Neural progenitor cell (in vitro differentiated cells): ENCODE data around the gene ABCD4. TPM values are rescaled to one million over a fixed set of nuclear protein-coding genes. Genes with fewer than 3 reads are reported as not detected.

Experiments used
- DNase-seq: peaks from one replicate; pipeline ENCODE4 v3.0.0-alpha.2; 2016; ENCODE audit warnings: low spot score
- H2AFZ ChIP-seq: fragments of 200-600 bp; sonication (generic); replicated peaks from 2 replicates; pipeline ENCODE4 v1.6.1; 2016; ENCODE audit warnings: antibody characterized with exemption
- H3F3A ChIP-seq: fragments of 200-600 bp; sonication (generic); 2 replicates; pipeline ENCODE4 v1.6.1; 2016; ENCODE audit warnings: antibody characterized with exemption, low read depth
- H3K27ac ChIP-seq: fragments of 200-600 bp; sonication (generic); 2 replicates; pipeline ENCODE4 v1.5.1; 2016; ENCODE audit warnings: mild to moderate bottlenecking
- H3K27me3 ChIP-seq: fragments of 200-600 bp; sonication (generic); 2 replicates; pipeline ENCODE4 v1.6.1; 2016; ENCODE audit warnings: mild to moderate bottlenecking, moderate library complexity
- H3K36me3 ChIP-seq: fragments of 200-600 bp; sonication (generic); 2 replicates; pipeline ENCODE4 v1.5.1; 2016
- H3K4me1 ChIP-seq: fragments of 200-600 bp; sonication (generic); 2 replicates; pipeline ENCODE4 v1.6.1; 2016; ENCODE audit warnings: mixed run types
- H3K4me2 ChIP-seq: fragments of 200-600 bp; sonication (generic); 2 replicates; pipeline ENCODE4 v1.6.1; 2016
- H3K4me3 ChIP-seq: fragments of 200-600 bp; sonication (generic); 2 replicates; pipeline ENCODE4 v1.5.1; 2016
- H3K79me2 ChIP-seq: fragments of 200-600 bp; sonication (generic); 2 replicates; pipeline ENCODE4 v1.6.1; 2016; ENCODE audit warnings: low read depth
- H3K9ac ChIP-seq: fragments of 200-600 bp; sonication (generic); 2 replicates; pipeline ENCODE4 v1.6.1; 2016
- H3K9me3 ChIP-seq: fragments of 200-600 bp; sonication (generic); 2 replicates; pipeline ENCODE4 v1.5.1; 2016; ENCODE audit warnings: low read depth
- H4K20me1 ChIP-seq: fragments of 200-600 bp; sonication (generic); 2 replicates; pipeline ENCODE4 v1.6.1; 2016; ENCODE audit warnings: low read depth
- H3K27ac Mint-ChIP-seq: 3 replicates; pipeline ENCODE4 v1.8.0; 2021; ENCODE audit warnings: mixed read lengths
- H3K27me3 Mint-ChIP-seq: 2 replicates; pipeline ENCODE4 v1.8.0; 2022; ENCODE audit warnings: low read depth, mild to moderate bottlenecking, inconsistent platforms, moderate library complexity, mixed read lengths; ENCODE audit not compliant: insufficient read depth
- H3K36me3 Mint-ChIP-seq: 3 replicates; pipeline ENCODE4 v1.8.0; 2021; ENCODE audit warnings: mixed read lengths
- H3K4me1 Mint-ChIP-seq: 3 replicates; pipeline ENCODE4 v1.8.0; 2021; ENCODE audit warnings: mixed read lengths
- H3K4me3 Mint-ChIP-seq: 3 replicates; pipeline ENCODE4 v1.8.0; 2021; ENCODE audit warnings: mild to moderate bottlenecking, moderate library complexity, mixed read lengths
- H3K9me3 Mint-ChIP-seq: 3 replicates; pipeline ENCODE4 v1.8.0; 2020; ENCODE audit warnings: mixed read lengths
- EZH2 ChIP-seq: fragments of 200-600 bp; sonication (generic); IDR thresholded peaks from 2 replicates; pipeline ENCODE4 v1.6.1; 2017; ENCODE audit warnings: antibody characterized with exemption, mild to moderate bottlenecking, moderate library complexity
- EZH2phosphoT487 ChIP-seq: fragments of 200-600 bp; sonication (generic); IDR thresholded peaks from 2 replicates; pipeline ENCODE4 v1.6.1; 2017; ENCODE audit warnings: antibody characterized with exemption
- total RNA-seq: library from RNA; depleted of rRNA; stranded (reverse); fragments of >200 nt; gene quantifications from 2 replicates; pipeline ENCODE4 v1.2.3, GENCODE V29; 2015; ENCODE audit warnings: low replicate concordance
- TF ChIP-seq, protein P1 (sequence below): fragments of 200-600 bp; sonication (generic); IDR thresholded peaks from 2 replicates; pipeline ENCODE4 v1.5.1; 2017; ENCODE audit warnings: antibody characterized with exemption, mild to moderate bottlenecking

Gene ABCD4
- total RNA-seq, 1 donor from 2014 or later, result 66.6 TPM

DNA sequence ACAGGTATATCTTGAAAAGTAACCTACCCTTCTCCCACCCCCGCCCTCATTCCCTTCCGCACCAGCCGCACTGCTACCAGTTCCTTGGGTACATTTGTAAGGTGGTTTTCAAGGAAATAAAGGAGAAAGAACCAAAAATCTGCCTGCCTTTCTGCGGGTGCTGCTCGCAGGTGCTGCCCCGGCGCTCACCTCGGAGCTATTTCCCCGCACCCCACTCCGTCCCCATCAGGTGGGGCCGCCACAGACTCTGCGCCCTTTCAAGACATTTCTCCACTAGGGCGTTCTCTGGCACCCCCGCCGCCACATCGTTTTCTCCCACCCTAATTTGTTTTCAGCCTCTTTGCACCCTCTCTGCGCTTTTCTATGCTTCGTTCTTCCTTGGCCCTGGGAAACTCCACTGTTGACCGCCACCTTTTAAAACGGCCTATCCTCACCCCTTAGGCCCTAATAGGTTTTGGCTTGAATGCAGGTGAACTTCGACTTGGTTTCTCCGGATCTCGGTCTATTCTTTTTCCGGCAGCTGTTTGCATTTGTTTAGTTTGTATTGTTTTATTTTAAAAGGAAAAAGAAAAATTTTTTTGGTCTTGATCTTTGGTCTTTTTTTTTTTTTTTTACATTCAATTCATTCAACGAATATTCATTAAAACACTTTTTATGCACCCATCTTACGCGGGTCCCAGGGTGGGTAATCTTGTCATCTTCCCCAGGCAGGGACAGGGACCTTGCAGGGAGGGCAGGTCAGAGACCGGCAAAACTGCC lies 60.5 kb downstream of the ABCD4 start:
- H3K4me1 ChIP-seq, result peaks cover 51% of the 10 kb centered on the region

DNA sequence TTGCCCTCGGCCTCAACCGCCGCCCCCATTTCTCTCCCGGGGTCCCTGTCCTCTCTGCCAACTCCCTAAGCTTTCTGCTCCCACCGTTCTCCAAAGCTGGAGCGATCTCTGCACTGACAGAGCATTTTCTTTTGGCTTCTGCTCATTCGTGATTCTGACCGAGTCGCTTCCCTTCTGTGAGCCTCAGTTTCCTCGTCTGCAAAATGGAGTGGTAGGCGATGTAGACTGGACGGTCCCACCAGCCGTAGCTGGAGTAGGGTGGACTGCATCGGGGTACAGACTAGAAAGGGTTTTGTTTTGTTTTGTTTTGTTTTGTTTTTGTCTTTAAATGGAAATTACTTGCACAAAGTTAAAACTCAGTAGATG lies 61.1 kb downstream of the ABCD4 start:
- peaks cover 95% of the 10 kb centered on the region for H3K27me3 ChIP-seq
- TF ChIP-seq EZH2phosphoT487, result peak; percentile 77
- TF ChIP-seq, protein P1, sequence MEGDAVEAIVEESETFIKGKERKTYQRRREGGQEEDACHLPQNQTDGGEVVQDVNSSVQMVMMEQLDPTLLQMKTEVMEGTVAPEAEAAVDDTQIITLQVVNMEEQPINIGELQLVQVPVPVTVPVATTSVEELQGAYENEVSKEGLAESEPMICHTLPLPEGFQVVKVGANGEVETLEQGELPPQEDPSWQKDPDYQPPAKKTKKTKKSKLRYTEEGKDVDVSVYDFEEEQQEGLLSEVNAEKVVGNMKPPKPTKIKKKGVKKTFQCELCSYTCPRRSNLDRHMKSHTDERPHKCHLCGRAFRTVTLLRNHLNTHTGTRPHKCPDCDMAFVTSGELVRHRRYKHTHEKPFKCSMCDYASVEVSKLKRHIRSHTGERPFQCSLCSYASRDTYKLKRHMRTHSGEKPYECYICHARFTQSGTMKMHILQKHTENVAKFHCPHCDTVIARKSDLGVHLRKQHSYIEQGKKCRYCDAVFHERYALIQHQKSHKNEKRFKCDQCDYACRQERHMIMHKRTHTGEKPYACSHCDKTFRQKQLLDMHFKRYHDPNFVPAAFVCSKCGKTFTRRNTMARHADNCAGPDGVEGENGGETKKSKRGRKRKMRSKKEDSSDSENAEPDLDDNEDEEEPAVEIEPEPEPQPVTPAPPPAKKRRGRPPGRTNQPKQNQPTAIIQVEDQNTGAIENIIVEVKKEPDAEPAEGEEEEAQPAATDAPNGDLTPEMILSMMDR, result no peak
- TF ChIP-seq EZH2, result peak; percentile 30
- H3K36me3 Mint-ChIP-seq, result no peaks in the 10 kb centered on the region
- peaks cover 31% of the 10 kb centered on the region for H3F3A ChIP-seq
- H3K4me3 Mint-ChIP-seq, result peak overlapping the region; percentile 69
- no peaks in the 10 kb centered on the region for H3K79me2 ChIP-seq
- H3K27me3 Mint-ChIP-seq, result peaks cover 83% of the 10 kb centered on the region
- H3K4me3 ChIP-seq, result peak overlapping the region; percentile 45
- peak overlapping the region; percentile 64 for H2AFZ ChIP-seq
- no peaks in the 10 kb centered on the region for H3K36me3 ChIP-seq
- H3K9me3 ChIP-seq, result no peaks in the 10 kb centered on the region
- no peak overlapping the region for H3K27ac Mint-ChIP-seq
- peaks cover 20% of the 10 kb centered on the region for H3K4me1 Mint-ChIP-seq
- DNase-seq, result no peak
- H3K4me2 ChIP-seq, result peak overlapping the region; percentile 89
- no peak overlapping the region for H3K9ac ChIP-seq
- H3K27ac ChIP-seq, result no peak overlapping the region
- peaks cover 21% of the 10 kb centered on the region for H4K20me1 ChIP-seq
- peaks cover 47% of the 10 kb centered on the region for H3K4me1 ChIP-seq
- H3K9me3 Mint-ChIP-seq, result peaks cover 9% of the 10 kb centered on the region

More for the DNA sequence above, 60.5 kb downstream of the ABCD4 start:
- H3K4me2 ChIP-seq, result no peak overlapping the region
- DNase-seq, result no peak
- H3K27ac Mint-ChIP-seq, result no peak overlapping the region
- no peak overlapping the region for H2AFZ ChIP-seq
- H4K20me1 ChIP-seq, result peaks cover 21% of the 10 kb centered on the region
- peaks cover 31% of the 10 kb centered on the region for H3F3A ChIP-seq
- H3K27ac ChIP-seq, result no peak overlapping the region
- H3K27me3 Mint-ChIP-seq, result peaks cover 79% of the 10 kb centered on the region
- peaks cover 9% of the 10 kb centered on the region for H3K9me3 Mint-ChIP-seq
- H3K9me3 ChIP-seq, result no peaks in the 10 kb centered on the region
- peak overlapping the region; percentile 69 for H3K4me3 Mint-ChIP-seq
- H3K4me3 ChIP-seq, result no peak overlapping the region
- H3K27me3 ChIP-seq, result peaks cover 90% of the 10 kb centered on the region
- H3K9ac ChIP-seq, result no peak overlapping the region
- TF ChIP-seq EZH2phosphoT487 (no peak), EZH2 (no peak)
- TF ChIP-seq, protein P1, result no peak
- H3K36me3 Mint-ChIP-seq, result no peaks in the 10 kb centered on the region
- H3K79me2 ChIP-seq, result no peaks in the 10 kb centered on the region
- H3K36me3 ChIP-seq, result no peaks in the 10 kb centered on the region
- H3K4me1 Mint-ChIP-seq, result peaks cover 25% of the 10 kb centered on the region

DNA sequence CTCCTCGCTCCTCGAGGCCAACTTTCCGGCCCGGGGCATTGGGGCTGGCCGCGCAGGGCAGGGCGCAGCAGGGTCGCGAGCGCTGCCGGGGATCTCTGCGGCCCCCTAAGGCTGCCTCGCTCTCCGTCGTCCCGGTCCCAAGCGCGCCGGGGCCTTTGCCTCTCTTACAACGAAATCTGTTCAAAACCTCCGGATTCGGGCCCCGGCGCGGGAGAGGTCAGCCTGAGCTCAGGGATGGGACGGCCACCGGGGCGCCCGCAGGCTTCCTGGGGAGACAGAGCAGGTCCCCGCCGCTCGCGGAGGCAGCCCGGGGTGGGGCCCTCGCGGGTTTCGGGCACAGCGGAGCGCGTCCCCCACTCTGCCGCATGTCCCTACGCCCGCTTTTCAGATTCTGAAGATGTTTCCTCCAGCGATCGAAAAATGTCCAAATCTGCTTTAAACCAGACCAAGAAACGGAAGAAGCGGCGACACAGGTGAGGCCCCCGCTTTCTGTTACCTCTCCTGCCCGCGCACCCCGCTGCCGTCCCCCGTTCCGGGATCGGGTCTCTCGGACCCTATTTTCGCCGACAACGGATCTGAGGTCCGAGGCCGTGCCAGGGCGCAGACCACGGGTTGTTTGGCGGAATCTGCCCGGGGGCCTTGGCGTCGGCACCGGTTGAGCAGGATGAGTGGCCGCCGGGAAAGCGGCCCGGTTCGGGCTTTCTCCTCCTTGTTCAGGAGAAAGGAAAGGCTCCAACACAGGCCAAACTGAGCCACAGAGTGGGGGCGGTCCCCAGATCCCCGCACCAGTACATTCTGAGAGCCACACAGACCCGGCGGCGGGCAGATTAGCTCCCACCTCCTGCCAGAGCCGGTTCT lies 61.7 kb downstream of the ABCD4 start:
- TF ChIP-seq, protein P1, result no peak
- TF ChIP-seq EZH2phosphoT487 (peak; percentile 90), EZH2 (peak; percentile 95)
- peak overlapping the region; percentile 69 for H3K4me3 Mint-ChIP-seq

More for the DNA sequence above, 61.7 kb downstream of the ABCD4 start:
- H3K4me1 Mint-ChIP-seq, result peaks cover 14% of the 10 kb centered on the region
- H3K27ac Mint-ChIP-seq, result no peak overlapping the region
- peak; percentile 70 for DNase-seq
- H3K9me3 ChIP-seq, result no peaks in the 10 kb centered on the region
- H3K4me1 ChIP-seq, result peaks cover 41% of the 10 kb centered on the region
- peak overlapping the region; percentile 64 for H2AFZ ChIP-seq
- H4K20me1 ChIP-seq, result peaks cover 21% of the 10 kb centered on the region
- H3K27me3 ChIP-seq, result peaks cover 98% of the 10 kb centered on the region
- peaks cover 86% of the 10 kb centered on the region for H3K27me3 Mint-ChIP-seq
- H3K36me3 ChIP-seq, result no peaks in the 10 kb centered on the region
- peak overlapping the region; percentile 45 for H3K4me3 ChIP-seq
- peaks cover 9% of the 10 kb centered on the region for H3K9me3 Mint-ChIP-seq
- peak overlapping the region; percentile 89 for H3K4me2 ChIP-seq
- H3F3A ChIP-seq, result peaks cover 31% of the 10 kb centered on the region
- H3K27ac ChIP-seq, result no peak overlapping the region
- no peaks in the 10 kb centered on the region for H3K36me3 Mint-ChIP-seq
- H3K9ac ChIP-seq, result no peak overlapping the region
- no peaks in the 10 kb centered on the region for H3K79me2 ChIP-seq
